ENCODE data around the gene HIPK2. TPM values are rescaled to one million over a fixed set of nuclear protein-coding genes. Genes with fewer than 3 reads are reported as not detected.

HIPK2 gene
- polyA plus RNA-seq, 3 donors: 6.3 to 29.0 (median 23.2) TPM

- H3K27ac ChIP-seq (ENCODE audit: low read depth, low read length): no peak overlapping the region
- 65 to 73% (median 69%) methylated on average over 10 of the region's 10 CpGs for WGBS, 3 donors
These were observed 14.5 kb downstream of the HIPK2 start for GRCh38 chr7:139763330-139763729.

DNA sequence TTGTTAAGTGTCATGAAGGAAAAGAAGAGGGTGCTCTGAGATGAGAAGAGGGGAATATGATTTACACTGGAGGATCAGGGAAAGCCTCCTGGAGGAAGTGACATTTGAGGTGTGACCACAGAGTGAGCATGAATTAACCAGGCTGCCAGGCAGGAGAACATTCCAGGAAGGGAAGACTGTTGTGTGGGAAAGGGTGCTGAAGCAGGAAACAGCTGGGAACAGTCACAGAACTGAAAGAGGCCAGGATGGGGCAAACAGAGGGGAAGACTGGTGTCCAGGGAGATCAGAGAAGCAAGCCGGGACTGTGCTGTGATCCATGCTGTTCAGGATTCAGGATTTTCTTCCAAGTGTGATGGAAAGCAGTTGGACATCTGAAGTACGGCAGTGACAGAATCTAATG is 14.9 kb downstream of the HIPK2 start:
- 60 to 78% (median 73%) methylated on average over 2 of the region's 2 CpGs for WGBS, 3 donors
- no peak overlapping the region for H3K27ac ChIP-seq (ENCODE audit: low read depth, low read length)

GRCh38 chr7:139758388-139758787 is 19.4 kb downstream of the HIPK2 start:
- 75 to 93% (median 91%) methylated on average over 8 of the region's 8 CpGs for WGBS, 3 donors
- no peak overlapping the region for H3K27ac ChIP-seq (ENCODE audit: low read depth, low read length)

DNA sequence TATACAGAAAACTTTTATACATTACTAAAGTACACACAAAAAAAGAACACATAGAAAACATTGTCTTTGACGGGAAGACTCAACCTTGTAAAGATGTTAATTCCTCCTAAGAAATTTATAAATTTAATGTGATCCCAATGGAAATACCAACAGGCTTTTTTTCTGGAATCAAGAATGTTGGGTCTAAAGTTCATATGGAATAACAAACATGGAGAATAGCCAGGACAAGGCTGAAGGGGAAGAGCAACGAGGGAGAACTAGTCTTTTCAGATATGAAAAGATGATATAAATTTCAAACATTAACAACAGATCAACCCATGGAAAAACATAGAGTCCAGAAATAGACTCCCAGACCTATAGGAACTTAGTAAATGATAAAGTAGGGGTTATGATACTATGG is 19.8 kb downstream of the HIPK2 start:
- 36 to 83% (median 83%) methylated on average over 2 of the region's 2 CpGs for WGBS, 3 donors
- H3K27ac ChIP-seq (ENCODE audit: low read depth, low read length): no peak overlapping the region

DNA sequence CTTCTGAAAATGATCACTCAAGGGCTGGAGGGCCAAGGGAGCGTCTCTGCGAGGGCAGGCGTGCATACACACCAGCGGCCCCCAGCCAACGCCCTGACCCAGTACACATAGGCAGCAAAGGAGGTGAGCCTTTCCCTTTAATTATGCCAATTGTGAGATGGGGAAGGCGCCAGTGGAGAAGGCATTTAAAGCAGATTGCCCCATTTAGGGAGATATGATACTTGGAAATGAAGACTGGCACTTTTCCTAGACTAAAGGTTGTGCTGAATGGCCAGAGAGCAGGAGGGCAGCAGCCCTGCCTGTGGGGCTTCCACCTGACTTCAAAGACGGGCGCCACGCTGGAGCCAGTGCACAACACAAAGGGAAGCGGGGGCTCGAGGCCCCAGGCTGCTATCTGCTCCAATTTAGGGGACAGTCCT is 24.1 kb downstream of the HIPK2 start:
- 81 to 94% (median 85%) methylated on average over 11 of the region's 11 CpGs for WGBS, 3 donors
- no peak overlapping the region for H3K27ac ChIP-seq (ENCODE audit: low read depth, low read length)

DNA sequence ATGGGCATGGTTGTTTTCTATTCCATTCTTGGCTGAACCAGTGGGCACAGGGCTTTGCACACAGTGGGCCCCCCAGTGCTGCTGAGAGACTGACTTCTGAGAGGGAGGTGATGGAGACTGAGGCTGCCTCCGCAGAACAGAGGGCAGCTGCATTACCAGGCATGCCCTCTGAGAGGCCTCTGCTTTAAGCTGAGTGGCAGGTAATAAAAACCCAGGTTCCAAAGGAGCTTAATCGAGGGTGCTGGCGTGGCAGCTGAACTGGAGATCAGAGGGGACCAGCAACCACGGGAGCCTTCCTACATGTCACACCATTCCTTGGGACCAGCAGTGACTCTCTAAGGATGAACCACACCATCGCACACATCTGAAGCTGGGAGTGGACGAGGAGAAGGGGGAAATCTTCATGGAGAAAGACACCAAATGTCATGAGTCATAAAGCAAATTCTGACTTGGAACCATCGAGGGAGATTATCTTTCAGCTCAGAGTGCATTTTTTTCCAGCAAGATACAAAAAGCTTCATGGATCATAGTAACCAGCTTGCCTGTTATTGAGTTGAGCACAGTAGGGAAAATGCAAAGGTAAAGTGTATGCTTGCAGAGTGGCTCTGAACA is 24.6 kb downstream of the HIPK2 start:
- no peak overlapping the region for H3K27ac ChIP-seq (ENCODE audit: low read depth, low read length)
- WGBS, 3 donors: 73 to 87% (median 80%) methylated on average over 7 of the region's 7 CpGs

DNA sequence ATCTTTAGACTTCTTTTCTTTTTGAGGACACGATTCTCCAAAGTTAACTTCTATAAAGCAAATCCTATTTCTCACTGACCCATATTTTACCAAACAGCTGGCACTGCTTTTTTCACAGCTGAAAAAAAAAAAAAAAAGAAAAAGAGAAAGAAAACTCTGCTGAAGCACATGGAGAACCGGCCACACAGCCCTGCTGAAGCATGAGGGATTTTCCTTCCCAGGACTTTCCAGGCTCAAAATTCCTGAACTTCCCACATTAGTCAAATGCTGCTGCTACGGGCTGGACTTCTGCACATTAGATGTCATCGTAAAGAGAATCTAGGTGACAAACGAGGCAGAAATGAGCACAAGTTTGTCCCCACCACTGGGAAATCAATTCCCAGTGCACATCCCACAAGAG is 25.2 kb downstream of the HIPK2 start:
- H3K27ac ChIP-seq (ENCODE audit: low read depth, low read length): no peak overlapping the region
- WGBS, 3 donors: 67 to 76% (median 73%) methylated on average over 5 of the region's 5 CpGs

DNA sequence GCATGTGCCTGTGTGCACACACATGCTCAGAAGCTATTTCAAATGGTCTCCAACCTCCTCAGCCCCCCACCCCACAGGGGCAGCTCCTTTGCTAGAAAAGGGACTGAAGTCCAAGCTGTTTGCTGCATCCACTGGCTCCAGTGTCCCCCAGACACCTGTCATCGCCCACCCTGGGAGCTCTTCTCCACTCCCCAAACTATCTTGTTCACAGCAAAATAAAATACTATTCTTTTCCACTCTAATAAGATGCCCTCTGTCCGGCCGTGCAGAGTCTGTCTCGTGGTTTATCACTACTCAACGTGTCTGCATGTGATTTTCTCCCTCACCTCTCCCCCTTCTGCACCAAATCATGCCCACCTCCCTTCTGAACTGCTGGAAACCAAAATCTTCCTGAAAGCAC is 25.6 kb downstream of the HIPK2 start:
- 75 to 79% (median 78%) methylated on average over 5 of the region's 5 CpGs for WGBS, 3 donors
- no peak overlapping the region for H3K27ac ChIP-seq (ENCODE audit: low read depth, low read length)

- no peak overlapping the region for H3K27ac ChIP-seq (ENCODE audit: low read depth, low read length)
- WGBS, 3 donors: 96 to 97% (median 96%) methylated on average over 6 of the region's 6 CpGs
These were observed 27.2 kb downstream of the HIPK2 start for GRCh38 chr7:139750459-139751095.

GRCh38 chr7:139749545-139749944 is 28.3 kb downstream of the HIPK2 start:
- no peak overlapping the region for H3K27ac ChIP-seq (ENCODE audit: low read depth, low read length)
- 87 to 94% (median 93%) methylated on average over 10 of the region's 10 CpGs for WGBS, 3 donors

GRCh38 chr7:139748941-139749340 is 28.9 kb downstream of the HIPK2 start:
- WGBS, 3 donors: 77 to 83% (median 82%) methylated on average over 5 of the region's 5 CpGs

GRCh38 chr7:139748373-139748765 is 29.4 kb downstream of the HIPK2 start:
- WGBS, 3 donors: 82 to 83% (median 82%) methylated on average over 9 of the region's 9 CpGs
- no peak overlapping the region for H3K27ac ChIP-seq (ENCODE audit: low read depth, low read length)

More at GRCh38 chr7:139748941-139749340, 28.9 kb downstream of the HIPK2 start:
- H3K27ac ChIP-seq (ENCODE audit: low read depth, low read length): no peak overlapping the region

- no peak overlapping the region for H3K27ac ChIP-seq (ENCODE audit: low read depth, low read length)
- WGBS, 3 donors: 88 to 93% (median 93%) methylated on average over 13 of the region's 13 CpGs
These were observed 30.0 kb downstream of the HIPK2 start for GRCh38 chr7:139747662-139748372.

DNA sequence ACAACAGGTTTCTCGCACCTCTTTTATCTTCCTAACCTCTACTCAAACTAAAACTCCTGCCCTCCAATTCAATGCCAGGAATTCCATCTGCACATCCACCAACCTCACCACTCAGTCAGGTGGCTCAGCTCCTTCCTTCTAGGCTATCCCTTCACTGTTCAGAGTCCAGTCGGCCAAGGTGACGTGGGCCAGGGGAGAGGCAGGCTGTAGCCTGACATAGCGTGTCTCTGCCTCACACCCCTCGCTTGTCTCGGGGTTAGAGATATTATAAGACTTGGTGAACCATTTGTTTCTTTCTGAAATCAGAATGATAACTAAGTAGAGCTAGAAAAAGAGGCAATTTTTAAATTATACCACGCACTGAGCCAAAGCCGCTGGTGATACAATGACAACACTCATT is 31.1 kb downstream of the HIPK2 start:
- no peak overlapping the region for H3K27ac ChIP-seq (ENCODE audit: low read depth, low read length)
- 88 to 98% (median 91%) methylated on average over 8 of the region's 8 CpGs for WGBS, 3 donors

DNA sequence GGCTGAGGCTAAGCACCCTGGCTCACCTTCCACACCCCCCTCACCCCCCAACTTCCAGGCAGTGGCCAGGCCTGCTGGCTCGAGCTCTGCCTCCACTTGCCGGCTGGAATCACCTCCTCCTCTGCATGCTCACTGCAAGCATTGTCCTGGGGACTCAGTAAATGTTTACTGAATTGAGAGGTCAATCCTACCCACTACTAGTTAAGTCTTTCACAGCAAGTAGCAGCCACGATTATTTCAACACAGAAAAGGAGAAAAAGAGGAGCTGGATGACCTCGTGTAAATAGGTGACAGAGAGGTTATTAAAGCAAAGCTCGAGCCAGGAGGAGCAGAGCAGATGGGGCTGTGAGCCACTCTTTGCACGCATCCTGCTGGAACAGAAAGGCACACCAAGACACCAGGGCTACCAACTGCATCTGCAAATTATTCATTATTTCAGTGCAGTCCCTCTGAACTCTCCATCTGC is 32.1 kb downstream of the HIPK2 start:
- 25 to 40% (median 30%) methylated on average over 6 of the region's 6 CpGs for WGBS, 3 donors
- no peak overlapping the region for H3K27ac ChIP-seq (ENCODE audit: low read depth, low read length)

DNA sequence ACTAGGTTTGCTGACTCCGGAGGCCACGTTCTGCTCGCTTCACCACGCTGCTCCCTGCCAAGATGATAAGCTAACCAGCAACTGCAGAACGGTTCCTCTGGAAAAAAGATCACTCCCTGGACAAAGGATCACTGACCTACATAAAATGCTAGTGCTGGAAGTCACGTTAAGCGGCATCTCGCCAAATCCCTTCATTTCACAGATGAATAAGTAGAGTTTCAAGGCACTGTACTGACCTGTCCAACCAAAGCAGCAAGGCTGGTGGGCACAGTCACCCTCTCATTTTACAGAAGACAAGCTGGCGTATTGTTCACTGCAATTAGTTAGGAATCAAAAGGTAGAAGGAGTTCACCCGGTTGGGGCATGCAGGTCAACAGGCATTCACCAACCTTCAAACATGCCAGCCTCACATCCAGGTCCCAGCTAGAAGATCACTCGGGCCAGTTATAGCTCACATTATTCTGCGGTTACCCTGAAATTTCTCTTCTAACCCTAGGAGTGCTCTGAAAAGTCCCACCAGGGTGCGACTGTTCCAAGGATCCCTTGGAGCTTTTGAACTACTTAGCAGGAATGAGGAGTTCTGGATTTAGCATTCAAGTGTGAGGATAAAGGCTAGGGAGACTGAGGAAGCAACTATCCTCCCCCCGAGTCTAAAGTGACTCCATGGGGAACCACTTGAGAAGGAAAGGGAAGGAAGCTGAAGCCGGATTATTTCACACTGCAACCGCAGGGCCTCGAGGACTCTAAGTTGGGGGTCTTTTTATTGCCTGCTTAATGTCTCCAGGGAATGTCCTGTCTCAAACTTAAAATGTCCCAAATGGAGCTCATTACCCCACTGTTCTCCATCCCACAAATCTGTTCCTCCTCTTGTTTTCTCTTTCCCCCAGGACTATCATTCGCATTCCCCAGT is 32.8 kb downstream of the HIPK2 start:
- no peak overlapping the region for H3K27ac ChIP-seq (ENCODE audit: low read depth, low read length)
- 68 to 83% (median 72%) methylated on average over 18 of the region's 18 CpGs for WGBS, 3 donors

DNA sequence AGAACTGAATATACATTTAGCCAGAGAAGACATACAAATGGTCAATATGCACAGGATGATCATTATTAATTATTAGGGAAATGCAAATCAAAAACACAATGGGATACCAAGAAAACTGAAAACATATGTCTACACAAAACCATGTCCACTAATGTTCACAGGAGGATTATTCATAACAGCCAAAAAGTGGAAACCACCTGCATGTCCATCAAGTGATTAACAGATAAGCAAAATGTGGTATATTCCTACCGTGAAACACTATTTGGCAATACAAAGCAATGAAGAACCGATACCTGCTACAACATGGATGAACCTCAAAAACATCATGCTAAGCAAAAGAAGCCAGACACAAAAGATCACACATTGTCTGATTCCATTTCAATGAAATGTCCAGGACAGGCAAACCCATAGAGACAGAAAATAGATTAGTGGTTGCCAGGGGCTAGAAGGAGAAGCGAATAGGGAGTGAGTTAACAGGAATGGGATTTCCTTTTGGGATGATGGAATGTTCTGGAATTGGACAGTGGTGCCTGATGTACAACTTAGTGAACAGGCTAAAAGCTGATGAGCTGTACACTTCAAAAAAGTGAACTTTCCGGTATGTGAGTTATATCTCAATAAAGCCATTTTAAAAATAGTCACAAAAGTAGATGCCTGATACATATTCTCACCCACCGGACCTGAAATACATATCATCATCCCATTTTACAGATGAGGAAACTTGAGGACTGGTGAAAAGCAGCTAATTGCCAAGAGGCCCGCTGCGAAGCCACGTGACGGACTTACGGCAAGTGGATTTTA is 33.6 kb downstream of the HIPK2 start:
- WGBS, 3 donors: 87 to 94% (median 90%) methylated on average over 10 of the region's 10 CpGs
- H3K27ac ChIP-seq (ENCODE audit: low read depth, low read length): no peak overlapping the region
